NCI-H2107 treated with DMSO at 0.1 percent for 48 hours (cell line): ENCODE data around the gene GLYAT.
"Not testable (repeated sequence)": the region's sequence is repeated elsewhere in the genome, so short reads cannot be mapped to it uniquely, and the experiment has no call there.

Experiments used
- DNase-seq: peaks from one replicate; lab custom pipeline; 2025; ENCODE audit not compliant: unreplicated experiment; lab: John Stamatoyannopoulos, UW

Gene GLYAT

GRCh38 chr11:58685973-58686722 is 45.6 kb downstream of the GLYAT start:
- DNase-seq = no peak

- DNase-seq = not testable (repeated sequence)
Observed at GRCh38 chr11:58682660-58683059, 49.1 kb downstream of the GLYAT start.

- not testable (repeated sequence) for DNase-seq
Observed at GRCh38 chr11:58677536-58677935, 54.2 kb downstream of the GLYAT start.

- DNase-seq = no peak
Observed at GRCh38 chr11:58676563-58677135, 55.1 kb downstream of the GLYAT start.

- DNase-seq = peak; percentile 23
Observed at GRCh38 chr11:58675334-58676155, 56.2 kb downstream of the GLYAT start.

GRCh38 chr11:58674609-58675008 is 57.1 kb downstream of the GLYAT start:
- no peak for DNase-seq

GRCh38 chr11:58671983-58672633 is 59.6 kb downstream of the GLYAT start:
- no peak for DNase-seq

- DNase-seq = no peak
Observed at GRCh38 chr11:58659910-58660570, 71.7 kb downstream of the GLYAT start.

- no peak for DNase-seq
Observed at GRCh38 chr11:58659404-58659803, 72.3 kb downstream of the GLYAT start.
